WTC11 (cell line): ENCODE measurements around the gene ABITRAM. TPM values are rescaled to one million over a fixed set of nuclear protein-coding genes. Genes with fewer than 3 reads are reported as not detected.

Experiments used
- ATAC-seq: fragments of 200-7000 bp; cut with Tn5 transposase; 2 replicates; pipeline ENCODE4 v1.10.0; 2021; ENCODE audit warnings: mild to moderate bottlenecking, moderate library complexity
- CTCF ChIA-PET: fragments of 300-600 bp; sonication (Branson Sonifier 250); formaldehyde crosslinking; loops from one replicate; lab custom pipeline; 2021; ENCODE audit warnings: antibody characterized with exemption; lab: Charles Lee
- POLR2A ChIA-PET: fragments of 350-600 bp; sonication (Branson Sonifier 250); formaldehyde crosslinking; loops from one replicate; lab custom pipeline; 2021; ENCODE audit warnings: antibody characterized with exemption; lab: Charles Lee
- DNase-seq: peaks from one replicate; pipeline ENCODE4 v3.0.0; 2021; ENCODE audit warnings: low spot score
- H3K27ac Mint-ChIP-seq: 2 replicates; pipeline ENCODE4 v1.8.0; 2021; ENCODE audit warnings: mixed read lengths
- H3K27me3 Mint-ChIP-seq: 2 replicates; pipeline ENCODE4 v1.8.0; 2021; ENCODE audit warnings: low read depth, mild to moderate bottlenecking, moderate library complexity, mixed read lengths
- H3K36me3 Mint-ChIP-seq: 2 replicates; pipeline ENCODE4 v1.8.0; 2021; ENCODE audit warnings: mixed read lengths
- H3K4me1 Mint-ChIP-seq: 2 replicates; pipeline ENCODE4 v1.8.0; 2022; ENCODE audit warnings: mixed read lengths
- H3K4me3 Mint-ChIP-seq: 2 replicates; pipeline ENCODE4 v1.8.0; 2021; ENCODE audit warnings: mild to moderate bottlenecking, moderate library complexity, mixed read lengths
- H3K9me3 Mint-ChIP-seq: 2 replicates; pipeline ENCODE4 v1.8.0; 2021; ENCODE audit warnings: mixed read lengths
- AR ChIP-seq: fragments of 250-450 bp; sonication (Bioruptor Pico); IDR thresholded peaks from 2 replicates; pipeline ENCODE4 v1.9.0; 2021; ENCODE audit warnings: mild to moderate bottlenecking
- ATF1 ChIP-seq: sonication (generic); formaldehyde crosslinking; IDR thresholded peaks from 2 replicates; pipeline ENCODE4 v1.8.1; 2023; ENCODE audit warnings: mild to moderate bottlenecking, moderate library complexity, missing genetic modification reagents
- ATF3 ChIP-seq: sonication (generic); formaldehyde crosslinking; conservative IDR thresholded peaks from 2 replicates; pipeline ENCODE4 v1.8.1; 2022; ENCODE audit warnings: mild to moderate bottlenecking, missing genetic modification reagents
- E2F4 ChIP-seq: sonication (generic); formaldehyde crosslinking; IDR thresholded peaks from 2 replicates; pipeline ENCODE4 v1.8.1; 2022; ENCODE audit warnings: low read depth, mild to moderate bottlenecking, moderate library complexity, missing genetic modification reagents, borderline replicate concordance
- ERG ChIP-seq: fragments of 250-450 bp; sonication (Bioruptor Pico); IDR thresholded peaks from 2 replicates; pipeline ENCODE4 v1.8.0; 2021; ENCODE audit warnings: mild to moderate bottlenecking
- HMGA2 ChIP-seq: fragments of 250-450 bp; sonication (Bioruptor Pico); IDR thresholded peaks from 2 replicates; pipeline ENCODE4 v1.4.0; 2021; ENCODE audit warnings: mild to moderate bottlenecking, moderate library complexity
- HMGXB4 ChIP-seq: sonication (generic); formaldehyde crosslinking; IDR thresholded peaks from 2 replicates; pipeline ENCODE4 v1.8.1; 2023; ENCODE audit warnings: mild to moderate bottlenecking, moderate library complexity, missing genetic modification reagents
- JUN ChIP-seq: sonication (generic); formaldehyde crosslinking; IDR thresholded peaks from 2 replicates; pipeline ENCODE4 v1.8.0; 2023; ENCODE audit warnings: mild to moderate bottlenecking, missing genetic modification reagents
- MAX ChIP-seq: sonication (generic); formaldehyde crosslinking; IDR thresholded peaks from 2 replicates; pipeline ENCODE4 v1.8.0; 2022; ENCODE audit warnings: mild to moderate bottlenecking, missing genetic modification reagents
- MYBL2 ChIP-seq: sonication (generic); formaldehyde crosslinking; IDR thresholded peaks from 2 replicates; pipeline ENCODE4 v1.8.1; 2023; ENCODE audit warnings: mild to moderate bottlenecking, moderate library complexity, missing genetic modification reagents
- NFATC4 ChIP-seq: fragments of 250-450 bp; sonication (Bioruptor Pico); IDR thresholded peaks from 2 replicates; pipeline ENCODE4 v1.9.0; 2021; ENCODE audit warnings: mild to moderate bottlenecking
- NFE2L1 ChIP-seq: sonication (generic); formaldehyde crosslinking; IDR thresholded peaks from 2 replicates; pipeline ENCODE4 v1.8.1; 2023; ENCODE audit warnings: missing genetic modification reagents
- NR2C2 ChIP-seq: sonication (generic); formaldehyde crosslinking; IDR thresholded peaks from 2 replicates; pipeline ENCODE4 v1.8.0; 2022; ENCODE audit warnings: mild to moderate bottlenecking, missing genetic modification reagents
- ZMAT4 ChIP-seq: fragments of 250-450 bp; sonication (Bioruptor Pico); IDR thresholded peaks from 2 replicates; pipeline ENCODE4 v1.9.0; 2021; ENCODE audit warnings: mild to moderate bottlenecking
- ZNF138 ChIP-seq: sonication (generic); formaldehyde crosslinking; conservative IDR thresholded peaks from 2 replicates; pipeline ENCODE4 v1.8.1; 2022; ENCODE audit warnings: mild to moderate bottlenecking, moderate library complexity, missing genetic modification reagents
- ZNF532 ChIP-seq: fragments of 250-450 bp; sonication (Bioruptor Pico); IDR thresholded peaks from 2 replicates; pipeline ENCODE4 v1.9.0; 2021; ENCODE audit warnings: mild to moderate bottlenecking, borderline replicate concordance
- total RNA-seq: library from RNA; stranded (reverse); gene quantifications from 3 replicates; pipeline ENCODE4 v1.2.3, GENCODE V29; 2021

Gene ABITRAM
- total RNA-seq, 1 experiment from 2014 or later: 4.6 TPM

- ChIA-PET CTCF (no interaction called here), POLR2A (no interaction called here)
- Mint-ChIP-seq H3K36me3 (peaks cover 7% of the 10 kb centered on the region), H3K4me3 (no peak overlapping the region), H3K4me1 (no peaks in the 10 kb centered on the region), H3K27ac (no peak overlapping the region), H3K27me3 (no peaks in the 10 kb centered on the region), H3K9me3 (no peaks in the 10 kb centered on the region)
- ATAC-seq (no peak), DNase-seq (no peak)
- no peak for TF ChIP-seq NFE2L1 (CRISPR knock-in tag)
- no peak for TF ChIP-seq ZNF138 (CRISPR knock-in tag)
- TF ChIP-seq E2F4: no peak
- TF ChIP-seq HMGA2: no peak
- TF ChIP-seq ZNF532: no peak
- no peak for TF ChIP-seq ATF1 (CRISPR knock-in tag)
- TF ChIP-seq JUN (CRISPR knock-in tag): no peak
These were observed 44.0 kb downstream of the ABITRAM start for GRCh38 chr9:108978205-108978604.

- ChIA-PET CTCF (interaction anchor here (0.7 kb wide), 1 partner anchor 26 kb away, joined by 4 read pairs; no protein-coding TSS in a partner anchor), POLR2A (interaction anchor here (0.7 kb wide), 1 partner anchor 22 kb away, joined by 3 read pairs; no protein-coding TSS in a partner anchor)
- no peak overlapping the region for H3K27ac Mint-ChIP-seq
- no peak for ATAC-seq
- H3K9me3 Mint-ChIP-seq: no peaks in the 10 kb centered on the region
- H3K27me3 Mint-ChIP-seq: no peaks in the 10 kb centered on the region
- no peak overlapping the region for H3K4me3 Mint-ChIP-seq
- no peak for TF ChIP-seq MYBL2 (CRISPR knock-in tag)
- no peak for TF ChIP-seq MAX (CRISPR knock-in tag)
- no peak for TF ChIP-seq ATF3 (CRISPR knock-in tag)
- no peak for TF ChIP-seq HMGXB4
- TF ChIP-seq NFATC4 (CRISPR knock-in tag): no peak
- no peak for TF ChIP-seq ZMAT4 (CRISPR knock-in tag)
- TF ChIP-seq ERG (CRISPR knock-in tag): no peak
- TF ChIP-seq AR (CRISPR knock-in tag): no peak
- TF ChIP-seq NR2C2 (CRISPR knock-in tag): no peak
- H3K4me1 Mint-ChIP-seq: no peaks in the 10 kb centered on the region
- peaks cover 7% of the 10 kb centered on the region for H3K36me3 Mint-ChIP-seq
- DNase-seq: no peak
These were observed 46.7 kb downstream of the ABITRAM start for GRCh38 chr9:108980893-108981292.
